DND-41 (cell line): ENCODE results near the gene DLG2.
A peak's percentile ranks its signal among the peaks of the same experiment; 100 is the strongest.

ENCODE experiments used
- ATAC-seq: fragments of 200-7000 bp; cut with Tn5 transposase; 3 replicates; pipeline ENCODE4 v1.9.1; 2021; ENCODE audit warnings: low read depth; ENCODE audit not compliant: insufficient read depth
- DNase-seq: peaks from one replicate; pipeline ENCODE4 v3.0.0-alpha.2; 2020
- H2AFZ ChIP-seq: 2 replicates; pipeline ENCODE4 v1.6.0; 2012; ENCODE audit warnings: low read depth, low read length
- H3K27ac ChIP-seq: 2 replicates; pipeline ENCODE4 v1.5.1; 2012; ENCODE audit warnings: low read length, inconsistent platforms
- H3K27me3 ChIP-seq: fragments of 200-600 bp; sonication (generic); 2 replicates; pipeline ENCODE4 v1.6.0; 2012; ENCODE audit warnings: low read length, mild to moderate bottlenecking, inconsistent platforms; ENCODE audit not compliant: insufficient read depth, poor library complexity
- H3K36me3 ChIP-seq: 2 replicates; pipeline ENCODE4 v1.5.1; 2012; ENCODE audit warnings: low read length, inconsistent platforms; ENCODE audit not compliant: insufficient read depth
- H3K4me1 ChIP-seq: 2 replicates; pipeline ENCODE4 v1.5.1; 2012; ENCODE audit warnings: mild to moderate bottlenecking, low read length; ENCODE audit not compliant: insufficient read depth
- H3K4me2 ChIP-seq: 2 replicates; pipeline ENCODE4 v1.6.0; 2012; ENCODE audit warnings: mild to moderate bottlenecking, moderate library complexity, low read length, inconsistent platforms; ENCODE audit not compliant: insufficient read depth
- H3K4me3 ChIP-seq, 2 experiments: fragments of 200-600 bp in 1 of 2; shearing (Covaris generic) in 1 of 2; 2 replicates each; pipeline ENCODE4 v1.5.1; 2012 to 2016; ENCODE audit warnings: inconsistent platforms in 2 of 2, low read length in 2 of 2, mild to moderate bottlenecking in 2 of 2, low read depth in 1 of 2, moderate library complexity in 1 of 2
- H3K79me2 ChIP-seq: 2 replicates; pipeline ENCODE4 v1.6.0; 2012; ENCODE audit warnings: low read length, inconsistent platforms; ENCODE audit not compliant: insufficient read depth
- H3K9ac ChIP-seq: 2 replicates; pipeline ENCODE4 v1.6.0; 2012; ENCODE audit warnings: low read depth, mild to moderate bottlenecking, inconsistent platforms, low read length, moderate library complexity
- H3K9me3 ChIP-seq: 2 replicates; pipeline ENCODE4 v1.5.1; 2012; ENCODE audit warnings: low read length, moderate library complexity, mild to moderate bottlenecking, inconsistent platforms; ENCODE audit not compliant: insufficient read depth, severe bottlenecking
- H4K20me1 ChIP-seq: 2 replicates; pipeline ENCODE4 v1.6.0; 2012; ENCODE audit warnings: low read length; ENCODE audit not compliant: insufficient read depth
- EZH2 ChIP-seq: IDR thresholded peaks from 3 replicates; pipeline ENCODE4 v1.6.1; 2012; ENCODE audit warnings: borderline replicate concordance, low read depth, mild to moderate bottlenecking, moderate library complexity, low read length, inconsistent platforms; ENCODE audit not compliant: severe bottlenecking
- TF ChIP-seq, protein P1 (sequence below): IDR thresholded peaks from 2 replicates; pipeline ENCODE4 v1.5.1; 2012; ENCODE audit warnings: borderline replicate concordance, low read length, moderate library complexity, mild to moderate bottlenecking; ENCODE audit not compliant: poor library complexity, severe bottlenecking; ENCODE audit errors: extremely low read depth

DLG2 gene

DNA sequence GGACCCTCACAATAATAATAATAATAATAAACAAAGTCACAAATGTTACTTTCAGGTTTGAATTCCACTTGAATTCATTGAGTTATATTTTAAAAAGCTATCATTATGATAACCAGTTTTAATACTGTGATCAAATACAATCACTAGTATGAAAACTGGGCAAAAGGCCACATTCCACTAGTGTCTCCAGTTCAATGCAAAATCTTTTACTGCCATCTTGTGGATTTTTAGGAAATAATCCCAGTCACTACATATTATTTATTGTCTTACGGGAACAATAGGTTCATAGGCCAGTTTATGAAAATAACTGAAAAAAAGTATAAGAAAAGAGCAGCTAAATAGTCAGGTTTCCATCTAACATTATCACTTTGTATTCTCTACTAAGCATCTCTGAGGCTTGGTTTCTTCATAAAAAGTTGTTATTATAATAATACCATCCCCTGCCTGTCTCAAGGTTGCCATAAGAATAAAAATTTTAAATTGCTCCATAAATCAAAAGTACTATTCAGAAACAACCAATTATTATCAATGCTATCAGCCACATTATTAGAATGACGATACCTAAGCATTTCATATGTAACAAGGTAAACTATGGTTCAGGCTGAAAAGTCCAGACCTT lies 1807.1 kb downstream of the DLG2 start:
- TF ChIP-seq EZH2 = no peak
- TF ChIP-seq, protein P1, sequence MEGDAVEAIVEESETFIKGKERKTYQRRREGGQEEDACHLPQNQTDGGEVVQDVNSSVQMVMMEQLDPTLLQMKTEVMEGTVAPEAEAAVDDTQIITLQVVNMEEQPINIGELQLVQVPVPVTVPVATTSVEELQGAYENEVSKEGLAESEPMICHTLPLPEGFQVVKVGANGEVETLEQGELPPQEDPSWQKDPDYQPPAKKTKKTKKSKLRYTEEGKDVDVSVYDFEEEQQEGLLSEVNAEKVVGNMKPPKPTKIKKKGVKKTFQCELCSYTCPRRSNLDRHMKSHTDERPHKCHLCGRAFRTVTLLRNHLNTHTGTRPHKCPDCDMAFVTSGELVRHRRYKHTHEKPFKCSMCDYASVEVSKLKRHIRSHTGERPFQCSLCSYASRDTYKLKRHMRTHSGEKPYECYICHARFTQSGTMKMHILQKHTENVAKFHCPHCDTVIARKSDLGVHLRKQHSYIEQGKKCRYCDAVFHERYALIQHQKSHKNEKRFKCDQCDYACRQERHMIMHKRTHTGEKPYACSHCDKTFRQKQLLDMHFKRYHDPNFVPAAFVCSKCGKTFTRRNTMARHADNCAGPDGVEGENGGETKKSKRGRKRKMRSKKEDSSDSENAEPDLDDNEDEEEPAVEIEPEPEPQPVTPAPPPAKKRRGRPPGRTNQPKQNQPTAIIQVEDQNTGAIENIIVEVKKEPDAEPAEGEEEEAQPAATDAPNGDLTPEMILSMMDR = peak; percentile 67
- H3K79me2 ChIP-seq = no peaks in the 10 kb centered on the region
- H3K9me3 ChIP-seq = no peaks in the 10 kb centered on the region
- H3K4me2 ChIP-seq = no peak overlapping the region
- ATAC-seq = peak; percentile 72
- peaks cover 4% of the 10 kb centered on the region for H3K27me3 ChIP-seq
- H4K20me1 ChIP-seq = no peaks in the 10 kb centered on the region
- H3K27ac ChIP-seq = no peak overlapping the region
- no peak overlapping the region for H2AFZ ChIP-seq
- H3K9ac ChIP-seq = no peak overlapping the region
- DNase-seq = no peak
- no peaks in the 10 kb centered on the region for H3K36me3 ChIP-seq
- no peaks in the 10 kb centered on the region for H3K4me1 ChIP-seq
- no peak overlapping the region for H3K4me3 ChIP-seq

DNA sequence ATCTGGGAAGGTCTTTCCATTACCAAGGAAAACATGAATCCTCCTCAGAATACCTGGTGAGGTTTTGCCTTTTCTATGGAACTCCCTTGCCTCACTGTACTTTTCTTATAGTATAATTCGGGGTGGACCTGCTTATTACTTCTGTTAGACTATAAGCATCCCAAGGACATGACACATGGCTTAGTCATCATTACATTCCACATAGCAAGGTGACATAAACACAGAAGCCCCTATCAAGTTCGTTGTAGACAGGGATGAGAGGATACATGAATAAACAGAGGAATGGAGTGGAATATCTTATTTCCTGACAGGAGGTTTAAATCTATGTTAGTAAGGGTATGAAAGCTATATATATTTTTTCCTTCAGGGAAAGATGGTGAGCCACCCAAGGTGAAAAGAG lies 1808.8 kb downstream of the DLG2 start:
- H3K9me3 ChIP-seq = no peaks in the 10 kb centered on the region
- no peaks in the 10 kb centered on the region for H4K20me1 ChIP-seq
- H3K9ac ChIP-seq = no peak overlapping the region
- no peaks in the 10 kb centered on the region for H3K79me2 ChIP-seq
- no peak for ATAC-seq
- H2AFZ ChIP-seq = no peak overlapping the region
- H3K4me3 ChIP-seq = no peak overlapping the region
- no peaks in the 10 kb centered on the region for H3K36me3 ChIP-seq
- TF ChIP-seq, protein P1 = no peak
- no peak for TF ChIP-seq EZH2
- no peaks in the 10 kb centered on the region for H3K4me1 ChIP-seq
- peaks cover 4% of the 10 kb centered on the region for H3K27me3 ChIP-seq
- no peak for DNase-seq
- H3K27ac ChIP-seq = no peak overlapping the region
- H3K4me2 ChIP-seq = no peak overlapping the region

DNA sequence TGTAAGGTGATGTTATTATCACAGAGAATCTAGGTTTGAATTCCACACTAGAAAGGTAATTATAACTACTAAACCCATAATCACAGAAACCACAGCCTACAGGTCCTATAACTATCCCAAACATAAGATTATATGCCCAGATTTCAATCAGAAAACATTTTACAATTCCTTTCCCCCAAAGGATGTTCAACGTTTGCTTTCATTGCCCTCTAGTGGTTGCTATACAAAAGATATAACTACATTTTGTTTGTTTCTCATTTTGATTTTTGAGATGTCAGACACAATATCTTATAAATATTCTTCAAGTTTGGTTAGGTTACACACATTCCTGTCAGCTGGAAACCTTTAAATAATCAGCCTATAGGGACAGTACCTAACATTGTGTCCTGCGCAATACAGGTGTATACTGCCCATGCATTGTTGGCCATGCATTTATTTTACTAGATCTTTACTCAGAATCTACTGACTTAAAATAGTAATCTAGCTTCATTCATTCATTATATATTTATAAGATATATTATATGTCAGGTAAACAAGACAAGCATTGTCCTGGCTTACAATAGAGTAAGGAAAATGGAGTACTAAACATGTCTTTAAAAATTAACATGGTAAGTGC lies 1810.5 kb downstream of the DLG2 start:
- H2AFZ ChIP-seq = no peak overlapping the region
- no peaks in the 10 kb centered on the region for H3K4me1 ChIP-seq
- DNase-seq (no peak), ATAC-seq (no peak)
- peaks cover 4% of the 10 kb centered on the region for H3K27me3 ChIP-seq
- no peaks in the 10 kb centered on the region for H3K79me2 ChIP-seq
- TF ChIP-seq EZH2 = no peak
- TF ChIP-seq, protein P1 = peak; percentile 62
- H4K20me1 ChIP-seq = no peaks in the 10 kb centered on the region
- H3K4me3 ChIP-seq = no peak overlapping the region
- no peaks in the 10 kb centered on the region for H3K9me3 ChIP-seq
- no peak overlapping the region for H3K27ac ChIP-seq
- no peaks in the 10 kb centered on the region for H3K36me3 ChIP-seq
- H3K4me2 ChIP-seq = no peak overlapping the region
- no peak overlapping the region for H3K9ac ChIP-seq

DNA sequence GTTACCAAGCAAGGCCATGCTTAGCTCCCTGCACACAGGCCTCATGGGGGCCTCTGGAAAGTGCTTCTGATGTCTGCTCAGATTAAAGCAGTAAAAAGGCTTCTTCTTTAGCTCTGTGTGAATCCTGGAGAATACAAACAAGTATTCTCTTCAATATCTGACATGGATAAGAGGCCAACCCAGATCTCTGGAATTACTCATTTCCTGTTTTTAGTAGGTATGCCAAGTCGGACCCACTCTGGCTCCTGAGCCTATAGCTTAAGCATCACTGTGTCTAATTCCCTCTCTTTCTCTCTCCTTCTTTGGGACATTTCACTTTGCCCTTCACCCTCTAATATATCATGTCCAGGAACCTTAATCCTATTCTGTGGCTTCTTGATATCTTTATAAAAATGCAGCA lies 1811.4 kb downstream of the DLG2 start:
- Histone ChIP-seq H3K9ac (no peak overlapping the region), H4K20me1 (no peaks in the 10 kb centered on the region), H3K4me3 (no peak overlapping the region), H2AFZ (no peak overlapping the region), H3K9me3 (no peaks in the 10 kb centered on the region), H3K79me2 (no peaks in the 10 kb centered on the region), H3K4me1 (no peaks in the 10 kb centered on the region), H3K36me3 (no peaks in the 10 kb centered on the region), H3K27ac (no peak overlapping the region), H3K4me2 (no peak overlapping the region), H3K27me3 (peaks cover 4% of the 10 kb centered on the region)
- DNase-seq (no peak), ATAC-seq (no peak)
- TF ChIP-seq EZH2 = no peak
- TF ChIP-seq, protein P1 = no peak
